Measurements from ENCODE around the gene GCNT2.
"Not testable (repeated sequence)": the region's sequence is repeated elsewhere in the genome, so short reads cannot be mapped to it uniquely, and the experiment has no call there.

The GCNT2 gene

GRCh38 chr6:10580570-10580969 is 59.4 kb downstream of the GCNT2 start:
- DNase-seq, result peak; percentile 51
- TF ChIP-seq CTCF (IDR thresholded peaks at IDR 0.05; ENCODE audit: low read depth, low read length), result no peak
- peak overlapping the region; percentile 57 for H3K27ac ChIP-seq
- H3K4me3 ChIP-seq (ENCODE audit: low read depth, low read length), result peak overlapping the region; percentile 8; the same call in 1 of the 2 replicates
- no peaks in the 10 kb centered on the region for H3K9me3 ChIP-seq (ENCODE audit: severe bottlenecking)
- H3K27me3 ChIP-seq (ENCODE audit: insufficient read depth, low read depth, severe bottlenecking), result no peaks in the 10 kb centered on the region
- H3K36me3 ChIP-seq, result no peaks in the 10 kb centered on the region

GRCh38 chr6:10581402-10581801 is 60.3 kb downstream of the GCNT2 start:
- H3K9me3 ChIP-seq (ENCODE audit: severe bottlenecking); H3K36me3 ChIP-seq; H3K27ac ChIP-seq; H3K27me3 ChIP-seq (ENCODE audit: insufficient read depth, low read depth, severe bottlenecking); H3K4me3 ChIP-seq (ENCODE audit: low read depth, low read length); DNase-seq: not testable (repeated sequence)

GRCh38 chr6:10582774-10583508 is 61.8 kb downstream of the GCNT2 start:
- DNase-seq, result peak; percentile 48
- no peak overlapping the region for H3K4me3 ChIP-seq (ENCODE audit: low read depth, low read length)
- H3K27ac ChIP-seq, result 0 out of 2 replicates have a peak overlapping the region, but pooled peaks have one; percentile 2

GRCh38 chr6:10583509-10583901 is 62.4 kb downstream of the GCNT2 start:
- no peaks in the 10 kb centered on the region for H3K9me3 ChIP-seq (ENCODE audit: severe bottlenecking)
- no peaks in the 10 kb centered on the region for H3K27me3 ChIP-seq (ENCODE audit: insufficient read depth, low read depth, severe bottlenecking)
- no peak for DNase-seq
- H3K27ac ChIP-seq, result 0 out of 2 replicates have a peak overlapping the region, but pooled peaks have one; percentile 2
- no peaks in the 10 kb centered on the region for H3K36me3 ChIP-seq
- TF ChIP-seq CTCF (IDR thresholded peaks at IDR 0.05; ENCODE audit: low read depth, low read length), result no peak
- no peak overlapping the region for H3K4me3 ChIP-seq (ENCODE audit: low read depth, low read length)

More at GRCh38 chr6:10582774-10583508, 61.8 kb downstream of the GCNT2 start:
- TF ChIP-seq CTCF (IDR thresholded peaks at IDR 0.05; ENCODE audit: low read depth, low read length), result no peak
- H3K36me3 ChIP-seq, result no peaks in the 10 kb centered on the region
- H3K27me3 ChIP-seq (ENCODE audit: insufficient read depth, low read depth, severe bottlenecking), result no peaks in the 10 kb centered on the region
- no peaks in the 10 kb centered on the region for H3K9me3 ChIP-seq (ENCODE audit: severe bottlenecking)

GRCh38 chr6:10584607-10585006 is 63.5 kb downstream of the GCNT2 start:
- Histone ChIP-seq H3K27me3 (ENCODE audit: insufficient read depth, low read depth, severe bottlenecking) (no peaks in the 10 kb centered on the region), H3K36me3 (no peaks in the 10 kb centered on the region), H3K4me3 (ENCODE audit: low read depth, low read length) (no peak overlapping the region), H3K27ac (no peak overlapping the region), H3K9me3 (ENCODE audit: severe bottlenecking) (no peaks in the 10 kb centered on the region)
- no peak for DNase-seq
- TF ChIP-seq CTCF (IDR thresholded peaks at IDR 0.05; ENCODE audit: low read depth, low read length), result no peak

- no peaks in the 10 kb centered on the region for H3K9me3 ChIP-seq (ENCODE audit: severe bottlenecking)
- no peak for TF ChIP-seq CTCF (IDR thresholded peaks at IDR 0.05; ENCODE audit: low read depth, low read length)
- H3K27ac ChIP-seq, result no peak overlapping the region
- no peak overlapping the region for H3K4me3 ChIP-seq (ENCODE audit: low read depth, low read length)
- DNase-seq, result no peak
- no peaks in the 10 kb centered on the region for H3K36me3 ChIP-seq
- H3K27me3 ChIP-seq (ENCODE audit: insufficient read depth, low read depth, severe bottlenecking), result no peaks in the 10 kb centered on the region
Observed at GRCh38 chr6:10585209-10585845, 64.2 kb downstream of the GCNT2 start.

All from WERI-Rb-1 (cell line).